ENCODE data around the gene BCAR1.

- TF ChIP-seq CTCF (conservative IDR thresholded peaks at IDR 0.05; ENCODE audit: low read length) = no peak
- TF ChIP-seq EZH2phosphoT487 (IDR thresholded peaks at IDR 0.05; ENCODE audit: borderline replicate concordance) = no peak
These were observed 28.9 kb upstream of the BCAR1 start for GRCh38 chr16:75280331-75280804.
